ENCODE results near the gene GALK2. TPM values are rescaled to one million over a fixed set of nuclear protein-coding genes. Genes with fewer than 3 reads are reported as not detected.

The GALK2 gene
- polyA plus RNA-seq, 2 of the 4 experiments (the other 2 are of a cell fraction) = 26.8 to 40.5 TPM

DNA sequence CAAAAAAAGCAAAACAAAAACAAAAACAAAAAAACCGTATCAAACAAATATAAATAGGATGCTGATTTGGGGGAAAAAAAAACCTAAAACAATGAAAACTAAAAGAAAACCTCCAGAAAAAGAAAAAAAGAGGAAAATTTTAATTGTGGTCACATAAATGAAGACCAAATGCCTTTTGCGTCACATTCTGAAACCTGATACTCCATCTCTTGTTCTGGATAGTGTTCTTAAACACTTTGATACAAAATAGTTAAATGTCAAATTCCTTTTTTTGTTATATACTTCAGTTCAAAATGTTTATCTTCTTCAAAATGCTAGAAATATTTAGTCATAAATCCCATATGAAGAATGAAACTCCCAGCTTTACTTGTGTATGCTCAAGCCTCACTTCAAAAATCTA is 45.7 kb upstream of the GALK2 start:
- POLR2A ChIA-PET = no interaction called here

DNA sequence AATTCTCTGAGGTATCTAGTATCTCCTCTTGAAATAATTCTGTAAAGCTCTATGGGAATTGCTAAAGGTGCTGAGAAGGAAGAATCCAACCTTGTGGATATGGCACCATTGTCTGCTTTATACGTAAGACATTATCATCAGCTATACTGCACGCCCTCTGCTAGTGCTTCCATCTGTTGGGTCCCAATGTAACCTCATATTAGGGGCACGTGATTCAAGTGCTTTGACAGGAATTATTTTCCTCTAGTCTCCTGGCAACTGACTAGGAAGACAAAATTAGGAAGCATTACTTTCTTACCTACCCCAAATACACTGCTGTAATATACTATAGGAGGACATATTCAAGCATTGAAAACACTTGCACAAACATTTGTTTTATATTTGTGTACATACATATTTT is 38.6 kb upstream of the GALK2 start:
- FAIRE-seq (no peak), DNase-seq (ENCODE audit: low read depth in 1 of 2, low spot score in 1 of 2) (no peak), ATAC-seq (no peak)
- Histone ChIP-seq H3K4me1 (peaks cover 14% of the 10 kb centered on the region), H3K9me3 (no peaks in the 10 kb centered on the region), H3K27ac (no peak overlapping the region), H3K4me3 (no peak overlapping the region), H3K4me2 (no peak overlapping the region)
- ChIA-PET CTCF (no interaction called here), POLR2A (no interaction called here)
- TF ChIP-seq, protein P1, sequence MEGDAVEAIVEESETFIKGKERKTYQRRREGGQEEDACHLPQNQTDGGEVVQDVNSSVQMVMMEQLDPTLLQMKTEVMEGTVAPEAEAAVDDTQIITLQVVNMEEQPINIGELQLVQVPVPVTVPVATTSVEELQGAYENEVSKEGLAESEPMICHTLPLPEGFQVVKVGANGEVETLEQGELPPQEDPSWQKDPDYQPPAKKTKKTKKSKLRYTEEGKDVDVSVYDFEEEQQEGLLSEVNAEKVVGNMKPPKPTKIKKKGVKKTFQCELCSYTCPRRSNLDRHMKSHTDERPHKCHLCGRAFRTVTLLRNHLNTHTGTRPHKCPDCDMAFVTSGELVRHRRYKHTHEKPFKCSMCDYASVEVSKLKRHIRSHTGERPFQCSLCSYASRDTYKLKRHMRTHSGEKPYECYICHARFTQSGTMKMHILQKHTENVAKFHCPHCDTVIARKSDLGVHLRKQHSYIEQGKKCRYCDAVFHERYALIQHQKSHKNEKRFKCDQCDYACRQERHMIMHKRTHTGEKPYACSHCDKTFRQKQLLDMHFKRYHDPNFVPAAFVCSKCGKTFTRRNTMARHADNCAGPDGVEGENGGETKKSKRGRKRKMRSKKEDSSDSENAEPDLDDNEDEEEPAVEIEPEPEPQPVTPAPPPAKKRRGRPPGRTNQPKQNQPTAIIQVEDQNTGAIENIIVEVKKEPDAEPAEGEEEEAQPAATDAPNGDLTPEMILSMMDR (IDR thresholded peaks at IDR 0.05) = no peak
- TF ChIP-seq, protein P2, sequence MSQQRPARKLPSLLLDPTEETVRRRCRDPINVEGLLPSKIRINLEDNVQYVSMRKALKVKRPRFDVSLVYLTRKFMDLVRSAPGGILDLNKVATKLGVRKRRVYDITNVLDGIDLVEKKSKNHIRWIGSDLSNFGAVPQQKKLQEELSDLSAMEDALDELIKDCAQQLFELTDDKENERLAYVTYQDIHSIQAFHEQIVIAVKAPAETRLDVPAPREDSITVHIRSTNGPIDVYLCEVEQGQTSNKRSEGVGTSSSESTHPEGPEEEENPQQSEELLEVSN (IDR thresholded peaks at IDR 0.05; ENCODE audit: borderline replicate concordance, low read depth) = no peak
- TF ChIP-seq POLR2AphosphoS2 (conservative IDR thresholded peaks at IDR 0.05; ENCODE audit: low read length) (no peak), EHMT2 (IDR thresholded peaks at IDR 0.05; ENCODE audit: low read depth) (no peak), KDM5A (IDR thresholded peaks at IDR 0.05) (no peak), EP300 (IDR thresholded peaks at IDR 0.05) (no peak), CBX8 (IDR thresholded peaks at IDR 0.05) (no peak), RNF2 (IDR thresholded peaks at IDR 0.05; ENCODE audit: borderline replicate concordance, low read depth) (no peak), MYC (IDR thresholded peaks at IDR 0.05; ENCODE audit: borderline replicate concordance, low read length) (no peak), HOXA7 (CRISPR knock-in tag; IDR thresholded peaks at IDR 0.05) (no peak), HDAC2 (IDR thresholded peaks at IDR 0.05) (no peak), GATA3 (IDR thresholded peaks at IDR 0.05; ENCODE audit: borderline replicate concordance) (no peak), FOSL2 (IDR thresholded peaks at IDR 0.05) (no peak), FOSL2 (CRISPR knock-in tag; IDR thresholded peaks at IDR 0.05) (no peak), JUN (IDR thresholded peaks at IDR 0.05) (no peak), BHLHE40 (IDR thresholded peaks at IDR 0.05; ENCODE audit: low read depth, low read length) (no peak), MAX (IDR thresholded peaks at IDR 0.05) (no peak), FOXS1 (CRISPR knock-in tag; IDR thresholded peaks at IDR 0.05) (no peak), CHD4 (IDR thresholded peaks at IDR 0.05; ENCODE audit: borderline replicate concordance) (no peak), SMC3 (IDR thresholded peaks at IDR 0.05) (no peak)
- WGBS (ENCODE audit: missing lambda C conversion rate) = 62% methylated on average over 3 of the region's 3 CpGs

More for the DNA sequence above, 45.7 kb upstream of the GALK2 start:
- no peak for FAIRE-seq
- Histone ChIP-seq H3K4me3 (no peak overlapping the region), H3K27ac (no peak overlapping the region), H3K4me2 (no peak overlapping the region), H3K4me1 (no peaks in the 10 kb centered on the region), H3K9me3 (no peaks in the 10 kb centered on the region)
- TF ChIP-seq HOXB5 (CRISPR knock-in tag; IDR thresholded peaks at IDR 0.05) (no peak), MAFK (IDR thresholded peaks at IDR 0.05; ENCODE audit: partially characterized antibody) (no peak)
- TF ChIP-seq, protein P3, sequence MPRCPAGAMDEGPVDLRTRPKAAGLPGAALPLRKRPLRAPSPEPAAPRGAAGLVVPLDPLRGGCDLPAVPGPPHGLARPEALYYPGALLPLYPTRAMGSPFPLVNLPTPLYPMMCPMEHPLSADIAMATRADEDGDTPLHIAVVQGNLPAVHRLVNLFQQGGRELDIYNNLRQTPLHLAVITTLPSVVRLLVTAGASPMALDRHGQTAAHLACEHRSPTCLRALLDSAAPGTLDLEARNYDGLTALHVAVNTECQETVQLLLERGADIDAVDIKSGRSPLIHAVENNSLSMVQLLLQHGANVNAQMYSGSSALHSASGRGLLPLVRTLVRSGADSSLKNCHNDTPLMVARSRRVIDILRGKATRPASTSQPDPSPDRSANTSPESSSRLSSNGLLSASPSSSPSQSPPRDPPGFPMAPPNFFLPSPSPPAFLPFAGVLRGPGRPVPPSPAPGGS (IDR thresholded peaks at IDR 0.05) = no peak
- DNase-seq (ENCODE audit: low read depth in 1 of 2, low spot score in 1 of 2) = no peak
- WGBS (ENCODE audit: missing lambda C conversion rate) = 40% methylated on average over 2 of the region's 2 CpGs
- no peak for ATAC-seq
- CTCF ChIA-PET = no interaction called here
